HG02938 (cell line): ENCODE measurements around the gene HPSE2.
"Not testable (repeated sequence)": the region's sequence is repeated elsewhere in the genome, so short reads cannot be mapped to it uniquely, and the experiment has no call there.

Experiments
- ATAC-seq: cut with Tn5 transposase; IDR thresholded peaks from one replicate; pipeline ENCODE4 v1.9.1; 2021; ENCODE audit warnings: mild to moderate bottlenecking, moderate library complexity; ENCODE audit not compliant: unreplicated experiment

Gene HPSE2

GRCh38 chr10:98517672-98518071, 718.0 kb downstream of the HPSE2 start:
- ATAC-seq, result no peak

DNA sequence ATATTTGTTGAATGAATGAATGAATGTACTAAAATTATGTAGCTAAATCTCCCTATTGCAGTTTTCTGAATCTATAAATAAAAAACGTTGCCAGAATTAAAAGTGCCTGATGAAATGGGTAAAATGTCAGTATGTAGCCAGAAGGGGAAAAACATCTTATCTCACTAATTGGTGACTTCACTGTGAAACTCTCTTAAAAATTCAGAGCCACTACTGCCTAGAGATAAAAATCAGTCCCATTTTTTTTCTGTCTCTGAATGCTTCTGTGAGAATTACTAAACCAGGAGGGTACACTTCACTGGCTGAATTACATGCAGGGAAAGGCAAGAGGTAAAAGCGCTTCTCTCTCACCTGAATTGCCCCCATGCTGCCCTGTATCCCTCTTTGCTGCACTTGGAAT, 719.3 kb downstream of the HPSE2 start:
- ATAC-seq, result no peak

DNA sequence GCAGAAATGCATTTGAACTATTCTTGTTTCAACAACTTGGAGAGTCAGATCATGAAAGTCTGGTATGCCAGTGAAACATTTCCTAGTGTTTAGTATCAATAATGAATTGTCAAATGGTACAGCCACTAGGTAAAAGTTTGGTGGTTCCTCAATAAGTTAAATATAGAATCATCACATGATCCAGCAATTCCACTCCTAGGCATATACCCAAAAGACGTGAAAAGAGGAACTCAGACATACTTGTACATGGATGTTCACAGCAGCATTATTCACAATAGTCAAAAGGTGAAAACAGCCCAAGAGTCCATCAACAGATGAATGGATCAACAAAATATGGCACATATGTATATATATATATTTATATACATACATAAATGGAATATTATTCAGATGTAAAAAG, 721.9 kb downstream of the HPSE2 start:
- no peak for ATAC-seq

DNA sequence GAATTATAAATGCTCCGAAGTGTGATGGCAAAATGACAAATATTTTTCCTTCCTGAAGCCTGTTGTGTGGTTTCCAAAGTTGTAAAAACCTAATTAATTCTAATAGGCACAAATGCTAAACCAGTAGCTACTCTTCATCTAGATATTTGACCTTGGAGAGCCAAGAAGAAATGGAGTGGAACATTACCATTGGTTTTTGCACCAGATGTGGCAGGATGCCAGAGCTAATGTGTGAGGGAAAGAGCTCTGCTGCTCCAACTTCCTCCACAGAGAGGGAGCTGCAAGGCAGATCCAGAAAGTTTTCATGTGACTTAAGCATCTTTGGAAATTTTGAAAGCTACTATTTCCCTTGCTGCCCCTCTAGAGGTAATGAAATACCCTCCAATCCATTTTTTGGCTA, 723.8 kb downstream of the HPSE2 start:
- no peak for ATAC-seq

- ATAC-seq, result no peak
Observed at GRCh38 chr10:98510412-98510995, 725.1 kb downstream of the HPSE2 start.

DNA sequence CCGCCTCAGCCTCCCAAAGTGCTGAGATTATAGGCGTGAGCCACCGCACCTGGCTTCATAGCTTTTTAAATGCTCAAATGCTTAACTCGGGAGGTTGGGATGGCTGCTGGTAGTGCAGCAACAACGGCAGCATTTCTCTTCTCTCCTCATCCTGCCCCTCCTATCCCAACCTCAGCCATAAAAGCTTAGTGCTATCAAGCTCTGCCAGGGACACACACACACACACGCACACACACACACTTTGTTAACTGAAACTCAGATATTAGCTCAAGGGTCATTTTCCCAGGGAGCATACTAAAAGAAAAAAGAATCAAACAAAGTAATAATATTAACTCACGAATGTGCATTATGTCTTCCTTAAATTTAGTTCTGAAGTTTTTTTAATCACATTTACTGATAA, 725.9 kb downstream of the HPSE2 start:
- no peak for ATAC-seq

DNA sequence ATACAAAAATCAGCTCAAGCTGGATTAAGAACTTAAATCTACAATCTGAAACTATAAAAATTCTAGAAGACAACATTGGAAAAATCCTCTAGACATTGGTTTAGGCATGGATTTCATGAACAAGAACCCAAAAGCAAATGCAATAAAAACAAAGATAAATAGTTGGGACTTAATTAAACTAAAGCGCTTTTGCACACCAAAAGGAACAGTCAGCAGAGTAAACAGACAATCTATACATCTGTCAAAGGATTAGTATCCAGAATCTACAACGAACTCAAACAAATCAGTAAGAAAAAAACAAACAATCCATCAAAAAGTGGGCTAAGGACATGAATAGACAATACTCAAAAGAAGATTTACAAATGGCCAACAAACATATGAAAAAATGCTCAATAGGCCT, 733.1 kb downstream of the HPSE2 start:
- not testable (repeated sequence) for ATAC-seq

DNA sequence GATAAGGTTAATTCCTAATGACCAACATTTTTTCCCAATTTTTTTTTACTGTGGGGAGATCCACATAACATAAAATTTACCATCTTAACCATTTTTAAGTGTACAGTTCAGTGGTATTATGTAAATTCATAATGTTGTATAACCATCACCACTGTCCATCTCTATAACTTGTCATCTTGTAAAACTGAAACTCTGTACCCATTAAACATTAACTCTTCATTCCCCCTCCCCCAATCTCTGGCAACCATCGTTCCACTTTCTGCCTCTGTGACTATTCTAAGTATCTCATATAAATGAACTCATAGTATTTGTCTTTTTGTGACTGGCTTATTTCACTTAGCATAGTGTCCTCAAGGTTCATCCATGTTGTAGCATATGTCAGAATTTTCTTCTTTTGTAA, 742.9 kb downstream of the HPSE2 start:
- peak; percentile 92 for ATAC-seq

GRCh38 chr10:98489561-98490481, 745.8 kb downstream of the HPSE2 start:
- ATAC-seq, result no peak

GRCh38 chr10:98488669-98489430, 746.8 kb downstream of the HPSE2 start:
- ATAC-seq, result no peak

GRCh38 chr10:98487649-98488048, 748.0 kb downstream of the HPSE2 start:
- no peak for ATAC-seq

GRCh38 chr10:98486421-98486820, 749.2 kb downstream of the HPSE2 start:
- ATAC-seq, result no peak

GRCh38 chr10:98485959-98486358, 749.7 kb downstream of the HPSE2 start:
- no peak for ATAC-seq

DNA sequence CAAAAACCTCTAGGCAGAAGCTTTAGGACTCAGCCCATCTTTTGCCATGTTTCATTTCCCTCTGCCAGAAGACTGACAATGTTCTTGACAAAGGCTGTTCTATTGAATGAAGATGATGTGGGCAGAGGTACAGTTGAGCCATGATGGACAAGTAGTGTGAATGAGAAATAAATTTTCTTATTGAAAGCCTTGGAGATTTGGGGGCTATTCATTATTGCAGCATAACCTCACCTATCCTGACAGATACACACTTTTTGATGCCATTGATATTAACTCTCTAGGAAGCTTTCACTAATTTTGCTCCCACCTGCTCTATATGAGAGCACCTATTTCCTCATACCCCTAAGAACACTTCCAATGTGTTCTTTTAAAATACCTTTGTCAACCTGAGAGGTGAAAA, 752.0 kb downstream of the HPSE2 start:
- ATAC-seq, result no peak

DNA sequence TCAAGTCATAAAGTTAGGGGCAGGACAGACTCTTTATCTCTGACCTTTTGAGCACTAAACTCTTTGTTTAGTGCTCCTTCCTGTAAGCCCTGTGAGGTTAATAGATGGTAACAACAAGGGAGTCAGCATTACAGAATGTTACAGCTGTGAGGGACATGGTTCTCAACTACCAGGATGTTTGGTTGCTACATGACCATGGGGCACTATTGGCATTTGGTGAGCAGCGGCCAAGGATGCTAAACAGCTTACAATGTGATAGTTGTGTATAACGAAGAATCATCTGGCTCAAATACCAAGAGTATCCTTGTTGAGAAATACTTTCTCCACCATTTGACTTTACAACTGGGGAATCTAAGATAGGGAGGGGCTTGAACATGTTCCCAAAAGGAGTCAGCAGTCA, 753.6 kb downstream of the HPSE2 start:
- ATAC-seq, result no peak

DNA sequence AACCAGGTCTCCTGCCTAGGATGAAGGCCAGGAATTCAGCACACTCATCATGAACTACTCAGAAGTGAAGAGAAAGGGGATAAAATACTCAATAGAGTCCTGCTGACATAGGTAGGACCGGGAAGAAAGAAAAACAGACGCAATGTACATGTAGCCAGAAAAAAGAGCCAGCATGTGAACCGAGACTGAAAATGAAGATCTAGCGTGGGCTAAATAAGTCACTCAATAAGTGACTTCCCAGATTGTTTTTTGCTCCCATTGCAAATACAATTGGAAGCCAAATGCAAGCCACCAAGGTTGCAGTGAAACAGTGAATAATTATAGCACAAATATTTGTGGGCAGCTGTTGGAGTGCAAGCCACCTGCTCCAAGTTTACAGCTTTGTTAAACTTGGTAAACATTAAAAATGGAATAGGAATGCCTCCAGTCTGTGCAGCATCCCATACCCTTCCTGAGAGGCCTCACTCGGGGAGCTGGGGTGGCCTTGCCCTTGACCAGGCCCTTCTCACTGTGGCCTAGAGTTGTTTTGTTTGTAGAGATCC, 754.2 kb downstream of the HPSE2 start:
- no peak for ATAC-seq

DNA sequence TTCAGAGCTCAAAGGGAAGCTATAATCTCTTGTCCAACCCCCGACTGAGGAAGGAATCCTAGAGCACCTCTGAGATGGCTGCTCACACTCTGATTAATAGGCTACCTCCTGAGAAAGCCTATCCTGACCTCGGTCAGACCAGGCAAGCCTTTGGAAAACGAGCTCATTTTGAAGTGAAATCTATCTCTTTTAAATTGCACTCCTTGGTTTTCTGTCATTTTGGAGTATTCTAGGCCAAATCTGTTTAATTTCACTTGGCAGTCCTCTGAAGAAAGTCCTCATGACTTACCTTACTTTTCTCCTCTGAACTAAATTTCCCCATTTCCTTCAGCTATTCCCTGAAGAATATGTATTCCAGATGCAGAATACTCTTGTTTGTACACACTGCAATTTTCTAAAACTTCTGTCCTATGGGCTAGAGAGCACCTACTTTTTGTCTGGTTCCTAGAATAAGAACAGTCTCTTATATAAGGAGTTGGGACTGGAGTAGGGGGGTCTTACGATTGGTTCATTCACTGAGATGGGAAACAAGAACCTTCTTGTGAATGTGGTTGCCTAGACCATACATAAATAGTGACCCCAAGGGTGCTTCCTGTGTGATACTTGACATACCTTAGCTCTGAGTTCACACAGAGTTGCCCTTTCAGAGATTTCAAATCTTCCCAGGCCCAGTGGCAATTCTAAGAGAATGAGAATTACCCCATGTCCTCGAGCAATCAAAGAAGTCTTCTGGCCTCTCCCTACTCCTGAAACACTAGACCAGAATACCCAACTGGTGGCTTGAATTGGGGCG, 757.0 kb downstream of the HPSE2 start:
- no peak for ATAC-seq

- ATAC-seq, result no peak
Observed at GRCh38 chr10:98477861-98478260, 757.8 kb downstream of the HPSE2 start.

GRCh38 chr10:98474628-98475027, 761.0 kb downstream of the HPSE2 start:
- ATAC-seq, result peak; percentile 79

- ATAC-seq, result no peak
Observed at GRCh38 chr10:98472196-98472595, 763.5 kb downstream of the HPSE2 start.

- no peak for ATAC-seq
Observed at GRCh38 chr10:98470850-98471249, 764.8 kb downstream of the HPSE2 start.
